Activated CD4-positive, alpha-beta T cell treated with anti-CD3 and anti-CD28 coated beads, Interleukin-10, Interleukin-2, amounts not matched to agents 100 ng/mL and 50 ng/mL, durations not matched to agents 16 hours and 8 hours (primary cell): ENCODE measurements around the gene DCUN1D2.

Experiments used
- DNase-seq: peaks from one replicate; pipeline ENCODE4 v3.0.0-alpha.2; 2020

DCUN1D2 gene

GRCh38 chr13:113406321-113407102 is 84.0 kb downstream of the DCUN1D2 start:
- no peak for DNase-seq
